Calu3 (cell line): Measurements from ENCODE around the gene RAB1A. TPM values are rescaled to one million over a fixed set of nuclear protein-coding genes. Genes with fewer than 3 reads are reported as not detected.

Experiments
- BruUV-seq: library from RNA; stranded (reverse); fragments of 400-500 nt; replicated peaks from 2 replicates; lab custom pipeline; 2021; lab: Mats Ljungman, UMichigan
- CTCF ChIA-PET: fragments of 300-600 bp; sonication (Branson Sonifier 250); formaldehyde crosslinking; loops from one replicate; lab custom pipeline; 2022; ENCODE audit warnings: antibody characterized with exemption; lab: Charles Lee
- DNase-seq: peaks from one replicate; pipeline ENCODE4 v3.0.0; 2022
- H3K27ac Mint-ChIP-seq: one replicate; pipeline ENCODE4 v1.8.0; 2022; ENCODE audit warnings: mixed read lengths; ENCODE audit not compliant: unreplicated experiment
- H3K27me3 Mint-ChIP-seq: one replicate; pipeline ENCODE4 v1.8.0; 2022; ENCODE audit warnings: mixed read lengths; ENCODE audit not compliant: unreplicated experiment
- H3K36me3 Mint-ChIP-seq: one replicate; pipeline ENCODE4 v1.8.0; 2022; ENCODE audit warnings: mild to moderate bottlenecking, moderate library complexity, mixed read lengths; ENCODE audit not compliant: insufficient read depth, unreplicated experiment
- H3K4me1 Mint-ChIP-seq: one replicate; pipeline ENCODE4 v1.8.0; 2022; ENCODE audit warnings: mild to moderate bottlenecking, low read depth, mixed read lengths; ENCODE audit not compliant: unreplicated experiment
- H3K4me3 Mint-ChIP-seq: one replicate; pipeline ENCODE4 v1.8.0; 2022; ENCODE audit warnings: mild to moderate bottlenecking, low read depth, moderate library complexity, mixed read lengths; ENCODE audit not compliant: unreplicated experiment
- H3K9me3 Mint-ChIP-seq: one replicate; pipeline ENCODE4 v1.8.0; 2022; ENCODE audit warnings: low read depth, mixed read lengths; ENCODE audit not compliant: unreplicated experiment
- intact Hi-C: fragments of 100-400 bp; cut with micrococcal nuclease; formaldehyde crosslinking; loops from one replicate; pipeline ENCODE4 v1.10.0; 2022; ENCODE audit not compliant: unreplicated experiment
- total RNA-seq: library from RNA; stranded (reverse); gene quantifications from 2 replicates; pipeline ENCODE4 v1.2.3, GENCODE V29; 2022
- TF ChIP-seq, protein P1 (sequence below): fragments of 200-600 bp; IDR thresholded peaks from one replicate; pipeline ENCODE4 v1.8.0; 2022; ENCODE audit warnings: antibody characterized with exemption; ENCODE audit not compliant: unreplicated experiment

RAB1A gene
- total RNA-seq, 1 experiment from 2014 or later, result 148 TPM

DNA sequence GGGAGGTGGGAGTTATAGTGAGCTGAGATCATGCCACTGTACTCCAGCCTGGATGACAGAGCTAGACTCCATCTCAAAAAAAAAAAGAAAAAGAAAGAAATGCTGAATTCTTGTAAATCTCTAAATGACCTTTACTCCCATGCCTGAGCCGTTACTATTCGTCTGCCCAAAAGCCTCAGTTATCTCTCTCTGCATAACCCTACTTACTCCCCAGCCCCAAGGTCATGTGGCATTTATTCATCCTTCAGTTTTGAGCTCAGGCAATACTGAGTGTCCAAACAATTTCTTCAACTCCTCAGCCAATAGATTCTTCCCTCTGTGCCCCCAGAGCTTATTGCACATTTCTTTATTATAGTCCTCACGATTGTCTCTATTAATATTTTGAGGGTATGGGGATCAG, 28.8 kb downstream of the RAB1A start:
- Mint-ChIP-seq H3K36me3 (peaks cover 61% of the 10 kb centered on the region), H3K27ac (no peak overlapping the region), H3K9me3 (no peaks in the 10 kb centered on the region), H3K27me3 (no peaks in the 10 kb centered on the region), H3K4me3 (no peak overlapping the region), H3K4me1 (no peaks in the 10 kb centered on the region)
- intact Hi-C loops, result no loop called here
- no TSS peak for BruUV-seq
- TF ChIP-seq, protein P1, sequence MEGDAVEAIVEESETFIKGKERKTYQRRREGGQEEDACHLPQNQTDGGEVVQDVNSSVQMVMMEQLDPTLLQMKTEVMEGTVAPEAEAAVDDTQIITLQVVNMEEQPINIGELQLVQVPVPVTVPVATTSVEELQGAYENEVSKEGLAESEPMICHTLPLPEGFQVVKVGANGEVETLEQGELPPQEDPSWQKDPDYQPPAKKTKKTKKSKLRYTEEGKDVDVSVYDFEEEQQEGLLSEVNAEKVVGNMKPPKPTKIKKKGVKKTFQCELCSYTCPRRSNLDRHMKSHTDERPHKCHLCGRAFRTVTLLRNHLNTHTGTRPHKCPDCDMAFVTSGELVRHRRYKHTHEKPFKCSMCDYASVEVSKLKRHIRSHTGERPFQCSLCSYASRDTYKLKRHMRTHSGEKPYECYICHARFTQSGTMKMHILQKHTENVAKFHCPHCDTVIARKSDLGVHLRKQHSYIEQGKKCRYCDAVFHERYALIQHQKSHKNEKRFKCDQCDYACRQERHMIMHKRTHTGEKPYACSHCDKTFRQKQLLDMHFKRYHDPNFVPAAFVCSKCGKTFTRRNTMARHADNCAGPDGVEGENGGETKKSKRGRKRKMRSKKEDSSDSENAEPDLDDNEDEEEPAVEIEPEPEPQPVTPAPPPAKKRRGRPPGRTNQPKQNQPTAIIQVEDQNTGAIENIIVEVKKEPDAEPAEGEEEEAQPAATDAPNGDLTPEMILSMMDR, result no peak
- CTCF ChIA-PET, result interaction anchor here (0.7 kb wide), 1 partner anchor 278 kb away, joined by 3 read pairs; no protein-coding TSS in a partner anchor
- DNase-seq, result no peak

DNA sequence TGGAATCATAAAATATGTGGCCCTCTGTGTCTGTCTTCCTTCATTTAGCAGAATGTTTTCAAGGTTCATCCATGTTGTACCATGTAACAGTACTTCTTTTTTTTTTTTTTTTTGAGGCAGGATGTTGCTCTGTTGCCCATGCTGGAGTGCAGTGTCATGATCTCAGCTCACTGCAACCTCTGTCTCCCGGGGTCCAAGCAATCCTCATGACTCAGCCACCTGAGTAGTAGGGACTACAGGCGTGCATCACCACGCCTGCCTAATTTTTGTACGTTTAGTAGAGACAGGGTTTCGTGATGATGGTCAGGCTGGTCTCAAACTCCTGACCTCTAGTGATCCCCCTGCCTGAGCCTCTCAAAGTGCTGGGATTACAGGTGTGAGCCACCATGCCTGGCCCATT, 31.2 kb downstream of the RAB1A start:
- Mint-ChIP-seq H3K27me3 (no peaks in the 10 kb centered on the region), H3K9me3 (no peaks in the 10 kb centered on the region), H3K27ac (peak overlapping the region; percentile 12), H3K36me3 (peaks cover 70% of the 10 kb centered on the region), H3K4me3 (no peak overlapping the region), H3K4me1 (no peaks in the 10 kb centered on the region)
- BruUV-seq, result no TSS peak
- CTCF ChIA-PET, result no interaction called here
- TF ChIP-seq, protein P1, result no peak
- DNase-seq, result no peak
- intact Hi-C loops, result no loop called here

DNA sequence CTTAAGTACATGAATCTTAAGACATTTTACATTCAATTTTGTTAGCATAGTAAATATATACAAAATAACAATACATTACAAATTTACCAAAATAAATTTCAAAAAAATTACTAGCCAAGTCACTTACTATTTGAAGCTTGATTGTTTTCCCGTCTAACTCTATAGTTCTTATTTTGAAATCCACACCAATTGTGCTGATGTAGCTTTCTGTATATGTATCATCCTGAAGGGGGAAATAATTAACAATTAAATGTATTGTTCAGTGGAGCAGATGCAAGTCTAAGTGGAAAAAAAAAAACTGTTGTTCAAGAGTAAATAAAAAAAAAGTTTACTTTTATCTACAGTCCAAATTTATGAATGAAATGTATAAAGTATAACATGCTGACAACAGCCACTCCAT, 32.1 kb downstream of the RAB1A start:
- BruUV-seq, result no TSS peak
- Mint-ChIP-seq H3K36me3 (peaks cover 70% of the 10 kb centered on the region), H3K4me1 (no peaks in the 10 kb centered on the region), H3K9me3 (no peaks in the 10 kb centered on the region), H3K4me3 (no peak overlapping the region), H3K27me3 (no peaks in the 10 kb centered on the region), H3K27ac (no peak overlapping the region)
- CTCF ChIA-PET, result no interaction called here
- DNase-seq, result no peak
- TF ChIP-seq, protein P1, result no peak
- intact Hi-C loops, result no loop called here

DNA sequence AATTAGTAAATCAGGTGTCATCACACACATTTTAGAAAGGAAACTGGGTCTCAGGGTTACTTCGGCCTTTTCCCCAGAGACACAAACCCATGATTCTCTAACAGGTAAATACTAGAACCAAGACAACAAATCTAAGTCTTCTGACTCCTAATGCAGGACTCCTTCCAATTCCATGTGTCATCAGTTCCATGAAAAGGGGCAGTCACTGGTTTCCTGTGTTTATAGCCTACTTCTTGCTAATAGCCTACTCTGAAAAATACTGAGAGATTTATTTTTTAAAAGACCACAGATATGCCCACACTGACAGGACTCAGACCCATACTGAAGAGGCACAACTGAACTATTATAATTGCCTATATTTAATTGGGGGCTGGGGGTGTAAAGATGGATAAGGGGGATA, 33.0 kb downstream of the RAB1A start:
- Mint-ChIP-seq H3K4me1 (no peaks in the 10 kb centered on the region), H3K9me3 (no peaks in the 10 kb centered on the region), H3K27ac (no peak overlapping the region), H3K4me3 (no peak overlapping the region), H3K27me3 (no peaks in the 10 kb centered on the region), H3K36me3 (peaks cover 72% of the 10 kb centered on the region)
- intact Hi-C loops, result no loop called here
- no peak for DNase-seq
- BruUV-seq, result no TSS peak
- TF ChIP-seq, protein P1, result no peak
- CTCF ChIA-PET, result no interaction called here
